Measurements from ENCODE around the gene ZNF462. TPM values are rescaled to one million over a fixed set of nuclear protein-coding genes. Genes with fewer than 3 reads are reported as not detected.

Gene ZNF462, protein sequence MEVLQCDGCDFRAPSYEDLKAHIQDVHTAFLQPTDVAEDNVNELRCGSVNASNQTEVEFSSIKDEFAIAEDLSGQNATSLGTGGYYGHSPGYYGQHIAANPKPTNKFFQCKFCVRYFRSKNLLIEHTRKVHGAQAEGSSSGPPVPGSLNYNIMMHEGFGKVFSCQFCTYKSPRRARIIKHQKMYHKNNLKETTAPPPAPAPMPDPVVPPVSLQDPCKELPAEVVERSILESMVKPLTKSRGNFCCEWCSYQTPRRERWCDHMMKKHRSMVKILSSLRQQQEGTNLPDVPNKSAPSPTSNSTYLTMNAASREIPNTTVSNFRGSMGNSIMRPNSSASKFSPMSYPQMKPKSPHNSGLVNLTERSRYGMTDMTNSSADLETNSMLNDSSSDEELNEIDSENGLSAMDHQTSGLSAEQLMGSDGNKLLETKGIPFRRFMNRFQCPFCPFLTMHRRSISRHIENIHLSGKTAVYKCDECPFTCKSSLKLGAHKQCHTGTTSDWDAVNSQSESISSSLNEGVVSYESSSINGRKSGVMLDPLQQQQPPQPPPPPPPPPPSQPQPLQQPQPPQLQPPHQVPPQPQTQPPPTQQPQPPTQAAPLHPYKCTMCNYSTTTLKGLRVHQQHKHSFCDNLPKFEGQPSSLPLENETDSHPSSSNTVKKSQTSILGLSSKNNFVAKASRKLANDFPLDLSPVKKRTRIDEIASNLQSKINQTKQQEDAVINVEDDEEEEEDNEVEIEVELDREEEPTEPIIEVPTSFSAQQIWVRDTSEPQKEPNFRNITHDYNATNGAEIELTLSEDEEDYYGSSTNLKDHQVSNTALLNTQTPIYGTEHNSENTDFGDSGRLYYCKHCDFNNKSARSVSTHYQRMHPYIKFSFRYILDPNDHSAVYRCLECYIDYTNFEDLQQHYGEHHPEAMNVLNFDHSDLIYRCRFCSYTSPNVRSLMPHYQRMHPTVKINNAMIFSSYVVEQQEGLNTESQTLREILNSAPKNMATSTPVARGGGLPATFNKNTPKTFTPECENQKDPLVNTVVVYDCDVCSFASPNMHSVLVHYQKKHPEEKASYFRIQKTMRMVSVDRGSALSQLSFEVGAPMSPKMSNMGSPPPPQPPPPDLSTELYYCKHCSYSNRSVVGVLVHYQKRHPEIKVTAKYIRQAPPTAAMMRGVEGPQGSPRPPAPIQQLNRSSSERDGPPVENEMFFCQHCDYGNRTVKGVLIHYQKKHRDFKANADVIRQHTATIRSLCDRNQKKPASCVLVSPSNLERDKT (N-terminal part only)
- 10 to 100 TPM; 28.9 to 29.3 TPM for total RNA-seq

DNA sequence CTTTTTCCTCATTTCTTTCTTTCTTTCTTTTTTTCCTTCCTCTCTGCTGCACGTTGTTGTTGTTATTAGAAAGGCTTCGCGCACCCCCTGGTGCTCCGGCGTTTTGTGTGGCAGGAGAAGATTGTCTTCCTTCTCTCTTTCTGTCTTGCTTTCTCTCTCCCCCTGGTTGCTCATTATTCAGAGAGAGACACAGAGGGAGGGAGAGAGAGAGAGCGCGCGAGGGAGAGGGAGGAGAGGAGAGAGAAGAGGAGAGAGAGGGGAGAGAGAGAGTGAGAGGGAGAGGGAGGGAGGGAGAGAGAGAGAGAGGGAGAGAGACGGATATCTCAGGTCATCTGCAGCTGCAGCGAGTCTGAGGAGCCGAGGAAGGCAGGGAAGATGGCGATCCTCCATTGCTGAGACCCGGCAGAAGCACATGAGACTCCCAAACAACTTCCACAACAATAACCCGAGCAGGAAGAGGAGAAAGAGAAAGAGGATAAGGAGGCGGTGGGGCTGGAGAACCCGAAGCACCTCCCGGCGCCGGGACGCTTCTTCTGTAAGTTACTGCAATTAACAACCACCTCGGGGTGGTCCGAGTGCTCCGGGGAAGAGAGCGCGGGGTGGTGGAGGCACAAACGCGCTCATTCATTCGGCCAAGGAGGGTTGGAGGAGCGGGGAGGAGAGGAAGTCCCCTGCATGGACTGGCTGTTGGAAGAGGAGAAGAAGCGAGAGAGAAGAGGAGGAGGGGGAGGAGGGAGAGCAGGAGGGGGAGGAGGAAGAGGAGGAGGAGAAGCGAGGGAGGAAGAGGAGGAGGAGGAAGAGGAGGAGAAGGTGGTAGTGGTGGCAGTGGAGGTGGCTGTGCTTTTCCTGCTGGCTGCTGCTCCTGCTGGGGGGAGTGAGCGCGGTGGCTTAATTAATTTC, at the start of gene ZNF462:
Gene ZNF462, plus strand, starts transcription at position 346 of the 900 bp plus-strand sequence. CDS start 60,218 bp downstream, outside the sequence.
- Histone ChIP-seq H3K36me3 (no peaks in the 10 kb centered on the region), H3K27ac (peak within 1 kb of the TSS; percentile 75), H3K4me1 (no peaks in the 10 kb centered on the region), H3K4me3 (peak within 1 kb of the TSS; percentile 70), H3K9me3 (no peaks in the 10 kb centered on the region), H3K9ac (ENCODE audit: low read depth in 2 of 2, low read length in 2 of 2) (peak within 1 kb of the TSS; percentile 67 to 92), H3K27me3 (peaks cover 4% of the 10 kb centered on the region)
- intact Hi-C loops (cut with DNase I) = loop anchor here (10.0 kb wide), 1 partner anchor 202 kb away; no protein-coding TSS in a partner anchor
- TF ChIP-seq, protein P1, sequence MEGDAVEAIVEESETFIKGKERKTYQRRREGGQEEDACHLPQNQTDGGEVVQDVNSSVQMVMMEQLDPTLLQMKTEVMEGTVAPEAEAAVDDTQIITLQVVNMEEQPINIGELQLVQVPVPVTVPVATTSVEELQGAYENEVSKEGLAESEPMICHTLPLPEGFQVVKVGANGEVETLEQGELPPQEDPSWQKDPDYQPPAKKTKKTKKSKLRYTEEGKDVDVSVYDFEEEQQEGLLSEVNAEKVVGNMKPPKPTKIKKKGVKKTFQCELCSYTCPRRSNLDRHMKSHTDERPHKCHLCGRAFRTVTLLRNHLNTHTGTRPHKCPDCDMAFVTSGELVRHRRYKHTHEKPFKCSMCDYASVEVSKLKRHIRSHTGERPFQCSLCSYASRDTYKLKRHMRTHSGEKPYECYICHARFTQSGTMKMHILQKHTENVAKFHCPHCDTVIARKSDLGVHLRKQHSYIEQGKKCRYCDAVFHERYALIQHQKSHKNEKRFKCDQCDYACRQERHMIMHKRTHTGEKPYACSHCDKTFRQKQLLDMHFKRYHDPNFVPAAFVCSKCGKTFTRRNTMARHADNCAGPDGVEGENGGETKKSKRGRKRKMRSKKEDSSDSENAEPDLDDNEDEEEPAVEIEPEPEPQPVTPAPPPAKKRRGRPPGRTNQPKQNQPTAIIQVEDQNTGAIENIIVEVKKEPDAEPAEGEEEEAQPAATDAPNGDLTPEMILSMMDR (IDR thresholded peaks at IDR 0.05) = no peak
- peak; percentile 81 for DNase-seq

DNA sequence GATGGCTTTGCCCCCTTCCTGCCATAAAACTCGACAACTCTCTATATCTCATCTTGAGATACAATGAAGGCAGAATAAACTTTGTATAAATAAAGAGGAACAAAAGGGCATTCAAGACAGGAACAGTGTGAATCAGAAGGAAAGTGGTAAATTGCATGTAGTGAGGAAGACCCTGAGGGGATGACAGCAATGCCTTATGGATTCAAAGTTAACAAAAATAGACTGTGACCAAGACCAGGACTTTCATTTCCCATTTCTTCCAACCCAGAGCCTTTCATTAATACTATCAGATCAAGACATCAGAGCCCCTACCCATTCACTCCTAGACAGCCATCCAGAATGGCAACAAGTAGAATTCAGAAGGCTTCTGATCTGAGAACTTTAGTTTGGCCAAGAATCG, 46.4 kb upstream of the ZNF462 start:
- no peaks in the 10 kb centered on the region for H3K4me1 ChIP-seq
- TF ChIP-seq, protein P1 (IDR thresholded peaks at IDR 0.05) = no peak
- no peak overlapping the region for H3K4me3 ChIP-seq
- DNase-seq = no peak
- H3K27me3 ChIP-seq = no peaks in the 10 kb centered on the region
- H3K27ac ChIP-seq = no peak overlapping the region
- H3K9ac ChIP-seq (ENCODE audit: low read depth in 2 of 2, low read length in 2 of 2) = no peak overlapping the region
- no peaks in the 10 kb centered on the region for H3K9me3 ChIP-seq
- H3K36me3 ChIP-seq = no peaks in the 10 kb centered on the region
- intact Hi-C loops (cut with DNase I) = no loop called here

DNA sequence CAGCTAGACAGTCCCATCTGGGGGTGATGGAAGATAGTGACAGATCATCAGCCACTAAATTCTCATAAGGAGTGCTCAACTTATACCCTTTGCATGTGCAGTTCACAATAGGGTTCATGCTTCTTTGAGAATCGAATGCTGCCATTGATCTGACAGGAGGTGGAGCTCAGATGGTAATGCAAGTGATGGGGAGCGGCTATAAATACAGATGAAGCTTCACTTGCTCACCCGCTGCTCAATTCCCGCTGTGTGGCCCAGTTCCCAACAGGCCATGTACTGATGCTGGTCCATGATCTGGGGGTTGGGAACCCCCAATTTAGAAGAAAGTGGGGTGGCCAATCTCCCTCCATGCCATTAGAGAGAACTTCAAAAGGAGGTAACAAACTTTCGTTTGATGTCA, 44.9 kb upstream of the ZNF462 start:
- intact Hi-C loops (cut with DNase I) = no loop called here
- Histone ChIP-seq H3K36me3 (no peaks in the 10 kb centered on the region), H3K27me3 (no peaks in the 10 kb centered on the region), H3K4me3 (no peak overlapping the region), H3K4me1 (no peaks in the 10 kb centered on the region), H3K9me3 (no peaks in the 10 kb centered on the region), H3K9ac (ENCODE audit: low read depth in 2 of 2, low read length in 2 of 2) (no peak overlapping the region), H3K27ac (no peak overlapping the region)
- TF ChIP-seq, protein P1 (IDR thresholded peaks at IDR 0.05) = no peak
- DNase-seq = no peak

DNA sequence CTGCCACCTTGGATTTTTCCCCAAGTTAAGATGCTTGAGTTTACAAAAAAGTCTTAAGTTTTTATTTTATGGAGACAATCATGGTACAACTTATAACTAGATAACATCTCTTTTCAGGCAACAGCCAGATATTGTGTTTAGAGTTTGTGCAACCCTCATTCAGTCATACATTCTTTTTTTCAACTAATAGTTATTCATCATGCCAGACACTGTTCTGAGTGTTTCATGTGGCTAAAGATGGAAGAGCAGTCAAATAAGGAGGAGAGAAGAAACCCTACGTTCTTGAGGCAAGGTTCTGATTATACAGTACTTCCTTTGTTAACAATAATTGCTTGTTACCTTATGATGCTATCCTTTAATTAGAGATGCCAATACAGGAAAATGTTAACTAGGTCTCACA, 42.1 kb upstream of the ZNF462 start:
- Histone ChIP-seq H3K4me1 (no peaks in the 10 kb centered on the region), H3K27me3 (no peaks in the 10 kb centered on the region), H3K27ac (no peak overlapping the region), H3K4me3 (no peak overlapping the region), H3K9ac (ENCODE audit: low read depth in 2 of 2, low read length in 2 of 2) (no peak overlapping the region), H3K36me3 (no peaks in the 10 kb centered on the region), H3K9me3 (no peaks in the 10 kb centered on the region)
- intact Hi-C loops (cut with DNase I) = no loop called here
- no peak for DNase-seq
- TF ChIP-seq, protein P1 (IDR thresholded peaks at IDR 0.05) = no peak

All from colonic mucosa (tissue), 4 donors.